ENCODE data around the gene NLGN1.
"Not testable (repeated sequence)": the region's sequence is repeated elsewhere in the genome, so short reads cannot be mapped to it uniquely, and the experiment has no call there.

Gene NLGN1

GRCh38 chr3:173430576-173430975, 33.0 kb downstream of the NLGN1 start:
- no peak for ATAC-seq

GRCh38 chr3:173439004-173439403, 41.5 kb downstream of the NLGN1 start:
- no peak for ATAC-seq

- ATAC-seq = no peak
These were observed 43.0 kb downstream of the NLGN1 start for GRCh38 chr3:173440514-173440913.

GRCh38 chr3:173451561-173451960, 54.0 kb downstream of the NLGN1 start:
- not testable (repeated sequence) for ATAC-seq

GRCh38 chr3:173463250-173463649, 65.7 kb downstream of the NLGN1 start:
- no peak for ATAC-seq

GRCh38 chr3:173465112-173465511, 67.6 kb downstream of the NLGN1 start:
- ATAC-seq = no peak

GRCh38 chr3:173465898-173466678, 68.5 kb downstream of the NLGN1 start:
- no peak for ATAC-seq

- ATAC-seq = no peak
These were observed 70.0 kb downstream of the NLGN1 start for GRCh38 chr3:173467501-173467900.

- no peak for ATAC-seq
These were observed 75.7 kb downstream of the NLGN1 start for GRCh38 chr3:173473237-173473636.

GRCh38 chr3:173479301-173479700, 81.8 kb downstream of the NLGN1 start:
- ATAC-seq = no peak

GRCh38 chr3:173501931-173502489, 104.5 kb downstream of the NLGN1 start:
- no peak for ATAC-seq

- ATAC-seq = no peak
These were observed 105.5 kb downstream of the NLGN1 start for GRCh38 chr3:173502983-173503568.

- no peak for ATAC-seq
These were observed 113.0 kb downstream of the NLGN1 start for GRCh38 chr3:173510565-173510964.

- no peak for ATAC-seq
These were observed 115.6 kb downstream of the NLGN1 start for GRCh38 chr3:173513123-173513522.

- no peak for ATAC-seq
These were observed 131.6 kb downstream of the NLGN1 start for GRCh38 chr3:173529062-173529711.

GRCh38 chr3:173531602-173532001, 134.1 kb downstream of the NLGN1 start:
- no peak for ATAC-seq

- no peak for ATAC-seq
These were observed 140.9 kb downstream of the NLGN1 start for GRCh38 chr3:173538410-173538809.

GRCh38 chr3:173545590-173545989, 148.0 kb downstream of the NLGN1 start:
- ATAC-seq = not testable (repeated sequence)

GRCh38 chr3:173547070-173547469, 149.5 kb downstream of the NLGN1 start:
- no peak for ATAC-seq

- no peak for ATAC-seq
These were observed 150.7 kb downstream of the NLGN1 start for GRCh38 chr3:173548261-173548660.

GRCh38 chr3:173552526-173552925, 155.0 kb downstream of the NLGN1 start:
- ATAC-seq = no peak

GRCh38 chr3:173553635-173554280, 156.2 kb downstream of the NLGN1 start:
- no peak for ATAC-seq

- ATAC-seq = no peak
These were observed 159.0 kb downstream of the NLGN1 start for GRCh38 chr3:173556546-173556945.

Data from activated CD4-positive, CD25-positive, alpha-beta regulatory T cell treated with anti-CD3 and anti-CD28 coated beads, Interleukin-2, amount 50 U/mL, for 24 hours (primary cell).